Left lobe of liver (tissue), 2 donors: ENCODE results near the gene ZNF665. TPM values are rescaled to one million over a fixed set of nuclear protein-coding genes. Genes with fewer than 3 reads are reported as not detected.
"Not testable (repeated sequence)": the region's sequence is repeated elsewhere in the genome, so short reads cannot be mapped to it uniquely, and the experiment has no call there.

Experiments
- ATAC-seq: fragments of 200-7000 bp; cut with Tn5 transposase; one replicate; pipeline ENCODE4 v1.9.1; 2020; ENCODE audit warnings: mild to moderate bottlenecking, moderate library complexity
- DNase-seq: peaks from one replicate; pipeline ENCODE4 v3.0.0-alpha.2; 2020; ENCODE audit warnings: low spot score
- total RNA-seq: library from RNA; stranded (reverse); gene quantifications from one replicate; pipeline ENCODE4 v1.2.1, GENCODE V29; 2021
- donor health status: DM: no; HTN: no; CAD: no; lungs with moderate emphysema.
- donor health status: DM: no; HTN: yes; CAD: no.

Gene ZNF665
- total RNA-seq, 1 donor from 2014 or later, result 0.28 TPM

- ATAC-seq, result peak; percentile 35
- no peak for DNase-seq
Observed at GRCh38 chr19:53158119-53158656, 35.0 kb downstream of the ZNF665 start.

DNA sequence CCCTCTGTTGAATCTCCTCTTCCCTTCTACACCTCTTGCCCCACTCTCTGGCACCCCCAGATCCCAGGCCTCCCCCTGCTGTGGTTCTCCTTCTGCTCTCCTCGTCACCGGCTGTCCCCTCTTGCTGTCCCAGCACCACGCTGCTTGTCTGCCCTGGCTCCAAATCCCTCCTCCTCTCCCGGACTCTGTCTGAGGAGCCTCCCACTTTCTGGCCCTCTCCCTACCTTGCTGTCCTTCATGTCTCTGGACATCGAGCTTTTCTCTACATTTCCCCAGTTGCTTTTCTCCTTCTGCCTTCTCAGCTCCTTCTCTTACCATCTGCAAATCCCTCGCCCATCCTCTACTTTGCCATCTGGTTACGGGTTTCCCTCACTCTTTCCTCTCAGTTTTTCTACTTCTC is 35.5 kb downstream of the ZNF665 start:
- DNase-seq (no peak), ATAC-seq (no peak)

DNA sequence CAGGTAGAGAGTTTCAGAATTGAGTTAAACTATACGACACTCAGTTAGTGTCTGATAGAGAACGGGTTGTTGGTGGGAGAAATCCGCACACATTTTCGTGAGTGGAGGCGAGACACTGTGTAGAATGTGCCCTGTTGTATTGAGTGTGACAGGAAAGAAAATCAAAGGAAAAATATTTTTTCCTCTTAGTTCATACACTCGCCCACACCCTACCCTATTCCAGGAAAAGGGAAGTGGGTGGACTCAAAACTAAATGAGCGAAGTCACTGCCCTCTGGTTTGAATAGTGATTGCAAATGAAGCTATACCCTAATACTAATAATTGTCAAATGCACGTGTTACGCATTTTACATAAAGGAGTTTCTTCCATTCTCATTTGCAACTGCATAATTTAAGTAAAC is 36.3 kb downstream of the ZNF665 start:
- ATAC-seq (no peak), DNase-seq (no peak)

GRCh38 chr19:53147645-53148044 is 45.5 kb downstream of the ZNF665 start:
- ATAC-seq (no peak), DNase-seq (no peak)

GRCh38 chr19:53140351-53140750 is 52.8 kb downstream of the ZNF665 start:
- no peak for ATAC-seq
- no peak for DNase-seq

DNA sequence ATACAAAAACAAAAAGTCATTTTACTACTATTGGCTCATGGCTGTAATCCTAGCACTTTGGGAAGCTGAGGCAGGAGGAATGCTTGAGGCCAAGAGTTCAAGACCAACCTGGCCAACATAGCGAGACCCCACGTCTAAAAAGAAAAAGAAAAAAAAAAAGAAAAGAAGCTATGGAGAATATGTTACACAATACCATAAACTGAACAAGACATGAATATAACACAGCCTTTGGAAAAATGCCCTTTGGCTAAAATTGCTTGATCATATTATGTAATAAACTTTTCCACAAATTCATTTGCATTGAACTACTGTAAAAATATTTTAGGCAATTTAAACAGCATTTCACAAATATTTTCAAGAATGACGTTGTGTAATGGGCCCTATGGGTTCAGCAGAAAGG is 56.7 kb downstream of the ZNF665 start:
- DNase-seq, result no peak
- ATAC-seq, result no peak

- ATAC-seq (peak; percentile 58), DNase-seq (peak; percentile 66)
Observed at GRCh38 chr19:53132141-53132991, 60.8 kb downstream of the ZNF665 start, which contains the start of gene ZNF415. Gene ZNF415, minus strand, starts transcription at chr19:53132910. Its CDS starts 10,234 bp downstream, at chr19:53122676.

DNA sequence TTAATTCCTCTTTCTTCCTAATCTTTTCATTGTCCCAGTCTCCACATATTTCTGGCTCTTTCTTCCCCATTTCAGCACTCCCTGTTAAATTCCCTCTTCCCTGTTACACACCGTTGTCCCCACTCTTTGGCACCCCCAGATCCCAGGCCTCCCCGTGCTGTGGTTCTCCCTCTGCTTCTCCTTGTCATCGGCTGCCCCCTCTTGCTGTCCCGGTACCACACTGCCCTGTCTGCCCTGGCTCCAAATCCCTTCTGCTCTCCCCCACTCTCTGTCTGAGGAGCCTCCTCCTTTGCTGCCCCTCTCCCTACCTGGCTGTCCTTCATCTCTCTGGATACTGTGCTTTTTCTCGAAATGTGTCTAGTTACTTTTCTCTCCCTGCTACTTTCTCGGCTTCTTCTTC is 61.4 kb downstream of the ZNF665 start:
- ATAC-seq, result no peak
- DNase-seq, result no peak

- DNase-seq, result no peak
Observed at GRCh38 chr19:53131085-53131590, 62.0 kb downstream of the ZNF665 start.

GRCh38 chr19:53130506-53130905 is 62.7 kb downstream of the ZNF665 start:
- ATAC-seq (no peak), DNase-seq (no peak)

More at GRCh38 chr19:53131085-53131590, 62.0 kb downstream of the ZNF665 start:
- ATAC-seq, result no peak

DNA sequence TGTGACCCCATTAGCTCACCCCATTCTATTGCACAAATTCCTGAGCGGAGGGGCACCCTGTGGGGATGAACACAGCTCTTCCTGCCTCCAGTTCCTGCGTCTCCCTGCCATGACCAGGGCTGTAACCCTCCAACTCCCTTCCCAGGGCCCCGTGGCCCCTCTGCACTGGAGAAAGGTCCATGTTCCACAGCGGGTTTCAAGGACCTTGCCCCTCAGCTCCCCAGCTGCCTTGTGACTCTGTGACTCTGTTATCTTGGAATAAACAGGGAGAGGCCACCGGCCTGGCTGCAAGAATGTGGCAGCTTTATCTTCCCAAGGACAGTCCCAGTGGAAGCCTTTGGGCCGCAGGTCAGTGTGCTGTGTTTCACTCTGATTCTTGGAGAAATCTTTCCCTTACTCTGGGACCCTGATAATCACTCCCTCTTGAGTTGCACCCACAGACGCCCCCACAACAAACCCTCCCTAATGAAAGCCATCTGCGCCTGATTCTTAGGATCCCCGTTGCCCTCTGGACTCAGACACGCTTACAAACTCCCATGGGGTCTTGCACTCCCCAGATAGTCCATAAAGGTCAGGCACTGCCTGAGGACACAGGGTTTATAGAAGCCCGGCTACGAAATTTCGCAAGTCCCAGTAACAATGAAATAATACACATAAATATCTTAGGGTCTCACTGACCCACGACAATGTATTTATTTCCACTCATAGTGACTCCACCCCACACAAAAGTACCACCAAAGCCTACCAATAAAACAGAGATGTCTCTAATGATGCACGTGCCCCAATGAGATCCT is 66.2 kb downstream of the ZNF665 start:
- peak; percentile 29 for ATAC-seq
- not testable (repeated sequence) for DNase-seq

GRCh38 chr19:53123400-53123799 is 69.8 kb downstream of the ZNF665 start:
- no peak for ATAC-seq
- DNase-seq, result peak; percentile 23

Other genes with a start within 250 kb of the ZNF665 start
- 0.75 TPM for gene ZNF816, start 230.5 kb downstream of the ZNF665 start, total RNA-seq
- not detected for gene ERVV-1, start 179.4 kb downstream of the ZNF665 start, total RNA-seq
- gene ERVV-2, start 148.6 kb downstream of the ZNF665 start, total RNA-seq, result not detected
- 8.8 TPM for gene ZNF160, start 89.9 kb downstream of the ZNF665 start, total RNA-seq
- gene ZNF415, start 60.4 kb downstream of the ZNF665 start, total RNA-seq, result 0.83 TPM
- gene ZNF347, start 34.3 kb downstream of the ZNF665 start, total RNA-seq, result 1.5 TPM
- gene ZNF677, start 61.5 kb upstream of the ZNF665 start, total RNA-seq, result 1.1 TPM
- gene VN1R2, start 64.9 kb upstream of the ZNF665 start, total RNA-seq, result not detected
- gene VN1R4, start 74.4 kb upstream of the ZNF665 start, total RNA-seq, result not detected
- 1.2 TPM for gene ZNF845, start 140.4 kb upstream of the ZNF665 start, total RNA-seq
- gene ZNF525, start 172.3 kb upstream of the ZNF665 start, total RNA-seq, result 1.2 TPM
- 3.9 TPM for gene ZNF765, start 201.8 kb upstream of the ZNF665 start, total RNA-seq
- 2.9 TPM for gene ZNF761, start 238.6 kb upstream of the ZNF665 start, total RNA-seq